Measurements from ENCODE around the gene ARHGEF40.

The ARHGEF40 gene

GRCh38 chr14:21092273-21093011 is 22.3 kb downstream of the ARHGEF40 start:
- Histone ChIP-seq H3K36me3 (ENCODE audit: control insufficient read depth, low read length) (peaks cover 3% of the 10 kb centered on the region; the same call in 1 of the 2 replicates), H3K27me3 (ENCODE audit: control insufficient read depth, low read length) (no peaks in the 10 kb centered on the region), H3K27ac (ENCODE audit: low read depth, low read length) (no peak overlapping the region), H3K79me2 (ENCODE audit: control insufficient read depth, low read length) (no peaks in the 10 kb centered on the region), H3K4me3 (ENCODE audit: low read length) (no peak overlapping the region), H3K4me1 (ENCODE audit: control insufficient read depth, low read length) (peaks cover 23% of the 10 kb centered on the region), H3K9me3 (ENCODE audit: control insufficient read depth, insufficient read depth, low read length) (no peaks in the 10 kb centered on the region), H3F3A (ENCODE audit: control insufficient read depth, insufficient read depth) (peaks cover 13% of the 10 kb centered on the region), H3K9me2 (replicated peaks; ENCODE audit: control insufficient read depth, low read length) (no peaks in the 10 kb centered on the region), H4K20me1 (ENCODE audit: control insufficient read depth, insufficient read depth, low read depth, low read length) (peaks cover 7% of the 10 kb centered on the region; the same call in 1 of the 2 replicates), H3K4me2 (ENCODE audit: low read length) (no peak overlapping the region)
- TF ChIP-seq EZH2phosphoT487 (IDR thresholded peaks at IDR 0.05; ENCODE audit: borderline replicate concordance, low read length), result no peak
- peak; percentile 100 for TF ChIP-seq CTCF (IDR thresholded peaks at IDR 0.05; ENCODE audit: low read depth, low read length, poor library complexity, severe bottlenecking)

GRCh38 chr14:21093018-21093417 is 22.9 kb downstream of the ARHGEF40 start:
- peaks cover 3% of the 10 kb centered on the region; the same call in 1 of the 2 replicates for H3K36me3 ChIP-seq (ENCODE audit: control insufficient read depth, low read length)
- no peaks in the 10 kb centered on the region for H3K27me3 ChIP-seq (ENCODE audit: control insufficient read depth, low read length)
- no peak overlapping the region for H3K4me3 ChIP-seq (ENCODE audit: low read length)
- TF ChIP-seq CTCF (IDR thresholded peaks at IDR 0.05; ENCODE audit: low read depth, low read length, poor library complexity, severe bottlenecking), result no peak
- TF ChIP-seq EZH2phosphoT487 (IDR thresholded peaks at IDR 0.05; ENCODE audit: borderline replicate concordance, low read length), result no peak
- H4K20me1 ChIP-seq (ENCODE audit: control insufficient read depth, insufficient read depth, low read depth, low read length), result peaks cover 7% of the 10 kb centered on the region; the same call in 1 of the 2 replicates
- H3K79me2 ChIP-seq (ENCODE audit: control insufficient read depth, low read length), result no peaks in the 10 kb centered on the region
- no peaks in the 10 kb centered on the region for H3K9me3 ChIP-seq (ENCODE audit: control insufficient read depth, insufficient read depth, low read length)
- H3K9me2 ChIP-seq (replicated peaks; ENCODE audit: control insufficient read depth, low read length), result no peaks in the 10 kb centered on the region
- no peak overlapping the region for H3K27ac ChIP-seq (ENCODE audit: low read depth, low read length)
- H3K4me2 ChIP-seq (ENCODE audit: low read length), result no peak overlapping the region
- peaks cover 22% of the 10 kb centered on the region for H3K4me1 ChIP-seq (ENCODE audit: control insufficient read depth, low read length)
- peaks cover 13% of the 10 kb centered on the region for H3F3A ChIP-seq (ENCODE audit: control insufficient read depth, insufficient read depth)

GRCh38 chr14:21093769-21094681 is 23.9 kb downstream of the ARHGEF40 start:
- H3K9me3 ChIP-seq (ENCODE audit: control insufficient read depth, insufficient read depth, low read length), result no peaks in the 10 kb centered on the region
- H3K79me2 ChIP-seq (ENCODE audit: control insufficient read depth, low read length), result no peaks in the 10 kb centered on the region
- no peak overlapping the region for H3K27ac ChIP-seq (ENCODE audit: low read depth, low read length)
- no peak for TF ChIP-seq EZH2phosphoT487 (IDR thresholded peaks at IDR 0.05; ENCODE audit: borderline replicate concordance, low read length)
- no peak for TF ChIP-seq CTCF (IDR thresholded peaks at IDR 0.05; ENCODE audit: low read depth, low read length, poor library complexity, severe bottlenecking)
- H3K27me3 ChIP-seq (ENCODE audit: control insufficient read depth, low read length), result peaks cover 4% of the 10 kb centered on the region; the same call in 1 of the 2 replicates
- peaks cover 7% of the 10 kb centered on the region; the same call in 1 of the 2 replicates for H4K20me1 ChIP-seq (ENCODE audit: control insufficient read depth, insufficient read depth, low read depth, low read length)
- peaks cover 3% of the 10 kb centered on the region; the same call in 1 of the 2 replicates for H3K36me3 ChIP-seq (ENCODE audit: control insufficient read depth, low read length)
- H3K4me1 ChIP-seq (ENCODE audit: control insufficient read depth, low read length), result peaks cover 27% of the 10 kb centered on the region
- peaks cover 13% of the 10 kb centered on the region for H3F3A ChIP-seq (ENCODE audit: control insufficient read depth, insufficient read depth)
- H3K9me2 ChIP-seq (replicated peaks; ENCODE audit: control insufficient read depth, low read length), result no peaks in the 10 kb centered on the region
- H3K4me2 ChIP-seq (ENCODE audit: low read length), result no peak overlapping the region
- no peak overlapping the region for H3K4me3 ChIP-seq (ENCODE audit: low read length)
